RWPE2 (cell line): ENCODE measurements around the gene DDA1.

Source experiments
- ATAC-seq: fragments of 200-7000 bp; cut with Tn5 transposase; 3 replicates; pipeline ENCODE4 v1.9.1; 2021; ENCODE audit warnings: low read depth
- DNase-seq: peaks from one replicate; pipeline ENCODE4 v3.0.0-alpha.2; 2020; ENCODE audit warnings: low spot score
- H3K27ac ChIP-seq: fragments of 450-650 bp; 2 replicates; pipeline ENCODE4 v1.5.1; 2017; ENCODE audit warnings: mild to moderate bottlenecking; ENCODE audit not compliant: poor library complexity, severe bottlenecking
- H3K27me3 ChIP-seq: fragments of 250-450 bp; sonication (Bioruptor Pico); 2 replicates; pipeline ENCODE4 v1.5.1; 2021; ENCODE audit warnings: mild to moderate bottlenecking, moderate library complexity; ENCODE audit not compliant: insufficient read depth, poor library complexity, severe bottlenecking
- H3K36me3 ChIP-seq: fragments of 250-450 bp; sonication (Bioruptor Pico); 2 replicates; pipeline ENCODE4 v1.5.1; 2020; ENCODE audit warnings: low read depth, mild to moderate bottlenecking, moderate library complexity
- H3K4me1 ChIP-seq: fragments of 250-450 bp; sonication (Bioruptor Pico); 2 replicates; pipeline ENCODE4 v1.5.1; 2021; ENCODE audit warnings: mild to moderate bottlenecking, moderate library complexity; ENCODE audit not compliant: insufficient read depth, poor library complexity, severe bottlenecking
- H3K4me3 ChIP-seq: fragments of 250-450 bp; sonication (Bioruptor Pico); 2 replicates; pipeline ENCODE4 v1.5.1; 2021; ENCODE audit warnings: mild to moderate bottlenecking, moderate library complexity; ENCODE audit not compliant: severe bottlenecking
- H3K9me3 ChIP-seq: fragments of 250-450 bp; sonication (Bioruptor Pico); 2 replicates; pipeline ENCODE4 v1.5.1; 2021; ENCODE audit warnings: mild to moderate bottlenecking, moderate library complexity; ENCODE audit not compliant: severe bottlenecking
- TF ChIP-seq, protein P1 (sequence below): fragments of 450-650 bp; IDR thresholded peaks from one replicate; pipeline ENCODE4 v1.5.1; 2017; ENCODE audit warnings: mild to moderate bottlenecking, moderate library complexity; ENCODE audit not compliant: poor library complexity, severe bottlenecking

Gene DDA1

DNA sequence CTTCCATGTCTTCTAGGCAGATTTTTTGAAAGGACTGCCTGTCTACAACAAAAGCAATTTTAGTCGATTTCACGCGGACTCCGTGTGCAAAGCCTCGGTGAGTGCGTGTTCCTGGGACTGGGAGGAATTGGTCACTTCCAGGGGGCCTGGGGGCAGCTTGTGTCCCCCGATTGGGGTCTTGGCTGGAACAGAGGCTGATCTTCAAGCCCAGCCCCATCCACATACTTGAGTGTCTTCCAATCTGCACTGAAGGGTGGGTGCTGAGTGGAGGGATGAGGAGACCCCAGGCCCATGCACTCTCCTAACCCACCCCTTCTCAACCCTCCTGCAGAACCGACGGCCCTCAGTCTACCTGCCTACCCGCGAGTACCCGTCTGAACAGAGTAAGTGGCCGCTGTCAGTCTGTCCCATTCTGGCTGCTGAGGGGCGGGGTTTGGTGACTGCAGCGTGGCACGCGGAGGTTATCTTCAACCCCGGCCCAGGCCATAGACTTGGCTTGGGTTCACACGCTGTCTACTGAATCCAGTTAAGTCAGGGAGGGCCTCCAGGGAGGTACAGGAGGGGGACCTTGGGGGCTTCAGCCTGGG, 4.7 kb downstream of the DDA1 start:
- TF ChIP-seq, protein P1, sequence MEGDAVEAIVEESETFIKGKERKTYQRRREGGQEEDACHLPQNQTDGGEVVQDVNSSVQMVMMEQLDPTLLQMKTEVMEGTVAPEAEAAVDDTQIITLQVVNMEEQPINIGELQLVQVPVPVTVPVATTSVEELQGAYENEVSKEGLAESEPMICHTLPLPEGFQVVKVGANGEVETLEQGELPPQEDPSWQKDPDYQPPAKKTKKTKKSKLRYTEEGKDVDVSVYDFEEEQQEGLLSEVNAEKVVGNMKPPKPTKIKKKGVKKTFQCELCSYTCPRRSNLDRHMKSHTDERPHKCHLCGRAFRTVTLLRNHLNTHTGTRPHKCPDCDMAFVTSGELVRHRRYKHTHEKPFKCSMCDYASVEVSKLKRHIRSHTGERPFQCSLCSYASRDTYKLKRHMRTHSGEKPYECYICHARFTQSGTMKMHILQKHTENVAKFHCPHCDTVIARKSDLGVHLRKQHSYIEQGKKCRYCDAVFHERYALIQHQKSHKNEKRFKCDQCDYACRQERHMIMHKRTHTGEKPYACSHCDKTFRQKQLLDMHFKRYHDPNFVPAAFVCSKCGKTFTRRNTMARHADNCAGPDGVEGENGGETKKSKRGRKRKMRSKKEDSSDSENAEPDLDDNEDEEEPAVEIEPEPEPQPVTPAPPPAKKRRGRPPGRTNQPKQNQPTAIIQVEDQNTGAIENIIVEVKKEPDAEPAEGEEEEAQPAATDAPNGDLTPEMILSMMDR: no peak
- H3K36me3 ChIP-seq: peaks cover 53% of the 10 kb centered on the region
- no peaks in the 10 kb centered on the region for H3K27me3 ChIP-seq
- H3K9me3 ChIP-seq: no peaks in the 10 kb centered on the region
- DNase-seq (no peak), ATAC-seq (no peak)
- peaks cover 18% of the 10 kb centered on the region for H3K4me1 ChIP-seq
- H3K4me3 ChIP-seq: no peak overlapping the region
- no peak overlapping the region for H3K27ac ChIP-seq

DNA sequence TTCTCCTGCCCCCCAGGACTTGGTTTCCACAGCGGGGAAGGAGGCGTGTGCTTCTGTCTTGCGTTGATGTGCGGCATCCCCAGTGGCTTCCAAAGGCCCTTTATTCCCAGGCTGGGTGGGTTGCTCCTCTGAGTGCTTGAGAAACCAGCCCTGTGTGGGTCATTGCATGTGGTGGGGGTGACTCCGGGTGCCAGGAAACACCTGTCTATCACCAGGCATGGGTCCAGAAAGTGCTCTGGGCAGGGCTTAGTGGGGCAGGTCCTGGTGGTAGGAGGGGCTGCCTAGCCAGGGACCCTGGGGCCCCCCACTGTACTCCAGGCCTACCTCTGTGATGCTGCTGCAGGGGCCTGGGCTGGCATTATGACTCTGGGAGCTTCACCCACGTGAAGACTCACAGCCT, 9.6 kb downstream of the DDA1 start:
- no peaks in the 10 kb centered on the region for H3K9me3 ChIP-seq
- TF ChIP-seq, protein P1: no peak
- peaks cover 61% of the 10 kb centered on the region for H3K36me3 ChIP-seq
- H3K4me1 ChIP-seq: peaks cover 9% of the 10 kb centered on the region
- no peaks in the 10 kb centered on the region for H3K27me3 ChIP-seq
- H3K27ac ChIP-seq: no peak overlapping the region
- no peak overlapping the region for H3K4me3 ChIP-seq
- DNase-seq (no peak), ATAC-seq (no peak)

DNA sequence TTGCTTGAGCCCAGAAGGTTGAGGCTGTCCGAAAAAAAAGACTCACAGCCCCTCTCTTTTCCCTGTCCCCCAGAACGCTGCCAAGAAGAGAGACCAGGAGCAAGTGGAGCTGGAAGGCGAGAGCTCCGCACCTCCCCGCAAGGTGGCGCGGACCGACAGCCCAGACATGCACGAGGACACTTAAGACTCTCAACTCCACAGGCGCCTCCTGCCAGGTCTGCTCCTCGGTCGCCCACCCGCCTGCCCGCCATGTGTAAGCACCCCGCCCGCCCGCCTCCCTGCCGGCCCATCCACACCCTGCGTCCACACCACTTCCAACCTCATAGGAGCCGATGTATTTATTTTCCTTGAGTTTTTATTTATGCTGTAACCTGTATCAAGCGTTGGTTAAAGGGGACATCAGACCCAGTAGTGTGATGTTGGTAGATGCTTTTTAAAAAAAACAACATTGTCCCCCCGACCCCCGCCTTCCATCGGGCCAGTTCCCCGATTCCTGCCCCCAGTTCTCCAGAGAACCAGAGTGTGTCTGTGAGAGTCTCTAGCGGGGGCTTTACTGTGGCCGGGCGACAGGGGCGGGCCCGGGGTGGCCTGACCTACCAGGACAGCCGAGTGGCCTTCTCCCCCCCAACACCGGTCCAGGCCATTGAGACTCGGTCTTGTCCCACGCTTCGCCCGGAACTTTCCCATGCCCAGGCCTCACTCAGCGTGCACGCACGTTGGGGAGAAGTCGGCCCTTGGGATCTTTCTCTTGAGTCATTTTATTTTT, 10.3 kb downstream of the DDA1 start:
- H3K27me3 ChIP-seq: no peaks in the 10 kb centered on the region
- DNase-seq (no peak), ATAC-seq (no peak)
- no peak overlapping the region for H3K27ac ChIP-seq
- H3K4me1 ChIP-seq: peaks cover 9% of the 10 kb centered on the region
- peaks cover 54% of the 10 kb centered on the region for H3K36me3 ChIP-seq
- TF ChIP-seq, protein P1: no peak
- no peak overlapping the region for H3K4me3 ChIP-seq
- no peaks in the 10 kb centered on the region for H3K9me3 ChIP-seq

DNA sequence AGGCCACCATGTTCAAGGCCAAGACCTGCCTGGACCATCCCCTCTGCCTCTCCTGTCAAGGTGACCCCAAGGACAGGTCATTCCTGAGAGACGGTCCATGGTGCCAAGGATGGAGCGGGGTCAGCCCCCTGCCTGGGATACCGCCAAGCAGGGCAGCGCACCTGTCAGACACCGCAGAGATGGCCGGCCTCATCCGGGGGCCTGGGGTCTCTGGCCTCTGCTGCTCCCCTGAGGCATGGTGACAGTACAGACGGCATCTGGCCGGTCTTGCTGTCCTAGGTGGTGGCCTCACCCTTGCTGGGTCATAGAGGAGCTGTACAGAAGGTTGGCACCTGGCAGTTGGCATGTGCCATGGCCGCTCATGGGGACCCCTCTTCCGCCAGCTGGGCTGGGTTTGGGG, 11.1 kb downstream of the DDA1 start:
- ATAC-seq (no peak), DNase-seq (no peak)
- Histone ChIP-seq H3K27me3 (no peaks in the 10 kb centered on the region), H3K27ac (no peak overlapping the region), H3K4me1 (peaks cover 9% of the 10 kb centered on the region), H3K9me3 (no peaks in the 10 kb centered on the region), H3K36me3 (peaks cover 52% of the 10 kb centered on the region), H3K4me3 (no peak overlapping the region)
- TF ChIP-seq, protein P1: no peak
